GM18907 (cell line): ENCODE measurements around the gene NME4.

ENCODE experiments used
- ATAC-seq: cut with Tn5 transposase; IDR thresholded peaks from one replicate; pipeline ENCODE4 v1.9.1; 2021; ENCODE audit warnings: mild to moderate bottlenecking, moderate library complexity; ENCODE audit not compliant: unreplicated experiment

NME4 gene

DNA sequence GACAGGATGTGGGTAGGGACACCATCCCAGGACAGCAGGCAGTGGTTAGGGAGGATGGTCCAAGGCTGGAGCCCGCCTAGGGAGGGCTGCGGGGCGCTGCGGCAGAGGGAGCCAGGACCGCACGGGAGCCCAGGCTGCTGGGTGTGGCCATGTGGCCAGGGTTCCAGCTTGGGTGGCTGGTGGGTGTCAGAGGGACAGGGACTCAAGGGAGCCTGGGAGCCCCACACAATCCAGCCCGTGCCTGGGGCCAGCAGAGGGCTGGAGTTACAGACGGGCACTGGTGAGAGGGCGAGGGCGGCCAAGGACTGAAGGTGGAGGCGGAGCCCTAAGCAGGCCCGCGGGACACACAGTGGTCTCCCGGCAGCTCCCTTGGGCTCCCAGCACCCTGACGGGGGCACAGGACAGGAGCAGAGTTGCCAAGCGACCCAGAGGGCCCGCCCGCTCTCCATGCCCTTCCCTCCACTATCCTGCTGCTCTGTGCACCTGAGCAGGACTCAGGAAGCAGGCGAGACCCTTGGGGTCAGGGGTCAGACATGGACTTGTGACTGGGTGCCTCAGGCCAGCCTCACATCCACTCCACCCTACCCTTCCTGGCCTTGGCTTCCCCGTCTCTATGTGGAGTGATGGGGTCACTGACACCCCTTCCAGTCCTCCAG, 33.8 kb upstream of the NME4 start:
- no peak for ATAC-seq

- ATAC-seq: no peak
Observed at GRCh38 chr16:363766-364490, 33.1 kb upstream of the NME4 start.

GRCh38 chr16:364595-365491, 32.2 kb upstream of the NME4 start:
- ATAC-seq: no peak

DNA sequence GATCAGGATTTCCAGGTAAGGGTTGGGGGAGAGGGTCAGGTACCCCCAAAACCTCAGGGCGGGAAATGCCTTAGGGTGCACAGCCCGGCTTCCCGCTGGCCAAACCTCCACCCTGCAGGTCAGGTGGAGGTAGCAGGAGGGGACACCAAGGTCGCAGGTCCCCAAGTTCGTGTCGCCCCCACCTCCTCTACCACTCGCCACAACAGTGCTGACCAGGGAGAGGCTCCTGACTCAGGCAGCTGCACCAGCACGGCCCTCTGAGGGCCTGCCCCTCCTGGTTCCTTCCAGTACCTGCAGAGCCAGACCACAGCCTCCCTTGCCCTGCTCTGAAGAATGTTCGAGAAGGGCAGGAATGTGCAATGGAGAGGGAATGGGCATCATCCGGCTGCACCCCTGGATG, 30.5 kb upstream of the NME4 start:
- no peak for ATAC-seq

DNA sequence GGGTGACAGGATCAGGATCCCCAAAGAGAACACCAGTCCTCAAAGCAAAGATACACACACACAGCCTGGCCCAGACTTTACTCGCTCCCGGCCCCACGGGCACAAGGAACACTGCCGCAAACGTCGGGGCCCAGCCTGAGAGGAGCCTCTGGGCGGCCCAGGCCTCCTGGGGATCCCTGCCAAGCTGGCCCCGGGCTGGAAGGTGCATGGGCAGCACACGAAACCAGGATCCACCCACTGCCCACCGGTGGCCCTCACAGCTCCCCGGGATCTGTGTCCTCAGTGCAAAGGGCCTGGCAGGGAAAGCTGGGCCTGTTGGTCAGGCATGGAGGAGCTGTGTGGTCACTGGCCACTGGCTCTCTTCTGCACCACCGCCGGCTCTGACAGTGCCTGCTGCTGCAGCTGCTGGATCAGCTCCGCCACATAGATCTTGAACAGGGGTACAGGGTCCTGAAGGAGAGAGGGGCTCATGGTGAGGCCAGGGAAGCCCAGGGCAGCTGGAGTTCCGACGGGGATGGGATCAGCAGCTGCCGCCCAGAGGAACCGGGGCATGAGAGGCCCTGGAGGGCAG, 29.6 kb upstream of the NME4 start:
- no peak for ATAC-seq

DNA sequence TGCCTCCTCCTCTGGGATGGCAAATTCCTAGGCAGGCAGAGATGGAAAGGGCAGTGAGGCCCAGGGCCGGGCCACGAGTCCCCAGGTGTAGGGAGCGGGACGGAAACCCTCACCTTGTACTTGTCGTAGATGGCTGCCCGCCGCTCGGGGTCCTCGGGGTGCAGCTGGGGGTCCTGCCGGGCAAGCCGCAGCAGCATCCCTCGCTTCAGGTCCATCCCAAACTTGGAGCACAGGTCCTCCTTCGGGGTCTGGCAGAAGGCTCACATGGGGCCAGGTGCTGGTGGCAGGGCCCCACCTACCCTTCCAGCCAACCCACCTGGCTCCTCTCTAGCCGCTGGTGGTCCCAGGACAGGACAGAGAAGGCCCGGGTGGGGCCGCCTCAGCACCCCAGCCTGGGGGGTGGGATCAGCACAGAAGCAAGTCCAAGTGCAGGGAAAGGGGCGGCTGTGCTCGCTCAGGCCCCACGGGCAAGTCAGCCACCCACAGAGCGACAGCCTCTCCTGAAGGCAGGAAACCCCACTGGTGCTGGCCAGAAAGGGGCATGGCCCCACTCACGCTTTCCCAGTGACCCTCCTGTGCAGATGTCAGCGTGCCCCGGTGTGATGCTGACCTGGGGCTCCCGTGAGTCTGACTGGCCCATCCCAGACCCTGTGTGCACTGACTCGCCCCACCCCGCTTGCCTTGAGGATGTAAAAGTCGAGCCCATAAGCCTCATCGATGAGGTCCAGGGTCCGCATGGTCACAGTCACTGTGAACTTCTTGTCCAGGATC, 28.4 kb upstream of the NME4 start:
- no peak for ATAC-seq

GRCh38 chr16:369275-369865, 27.6 kb upstream of the NME4 start:
- ATAC-seq: no peak

GRCh38 chr16:369866-370436, 27.0 kb upstream of the NME4 start:
- no peak for ATAC-seq

DNA sequence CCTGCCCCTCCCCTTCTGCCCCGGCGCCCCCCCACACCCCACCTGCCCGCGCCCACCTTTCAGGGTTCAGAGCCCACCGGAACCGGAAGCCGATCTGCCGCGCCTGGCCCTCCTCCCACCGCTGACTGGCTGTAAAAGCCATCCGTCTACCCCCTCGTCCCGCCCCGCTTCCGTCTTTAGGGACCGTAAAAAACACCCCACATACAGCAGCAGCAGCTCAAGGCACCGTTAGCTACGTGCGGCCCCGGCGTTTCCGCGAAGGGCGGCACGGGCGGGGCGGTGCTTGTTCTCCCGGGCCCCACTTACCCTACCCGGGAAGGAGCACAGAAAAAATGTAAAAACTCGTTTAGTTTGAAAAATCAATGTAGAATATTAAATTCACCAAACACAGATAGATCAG, 26.6 kb upstream of the NME4 start, which contains the start of gene MRPL28:
MRPL28 (minus strand) TSS at position 96 of the 400 bp plus-strand sequence. CDS start 320 bp downstream, outside the sequence.
- peak; percentile 65 for ATAC-seq

DNA sequence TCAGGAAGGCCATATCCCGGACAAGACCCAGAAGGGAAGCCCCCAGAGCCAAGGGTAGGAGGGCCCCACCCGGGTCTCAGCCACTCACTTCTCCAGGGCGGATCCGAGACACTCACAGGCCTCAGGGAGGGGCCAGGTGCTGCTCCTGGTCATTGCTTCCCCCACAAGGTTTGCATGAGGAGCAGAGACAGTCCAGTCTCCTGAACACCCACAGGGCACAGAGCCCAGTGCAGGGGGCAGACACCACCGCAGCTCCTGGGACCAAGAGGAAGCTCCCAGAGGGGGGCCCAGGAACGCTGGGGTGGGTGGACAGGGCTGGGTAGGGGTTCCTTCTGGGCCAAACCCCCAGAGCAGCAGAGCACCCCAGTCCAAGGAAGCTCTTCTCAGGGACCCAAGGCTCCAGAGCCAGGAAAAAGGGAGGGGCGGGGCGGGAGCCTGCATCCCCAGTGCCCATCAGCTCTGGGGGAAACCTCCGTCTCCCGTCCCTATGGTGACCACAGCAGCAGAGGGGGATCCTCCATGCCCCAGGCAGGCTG, 26.0 kb upstream of the NME4 start:
- no peak for ATAC-seq

DNA sequence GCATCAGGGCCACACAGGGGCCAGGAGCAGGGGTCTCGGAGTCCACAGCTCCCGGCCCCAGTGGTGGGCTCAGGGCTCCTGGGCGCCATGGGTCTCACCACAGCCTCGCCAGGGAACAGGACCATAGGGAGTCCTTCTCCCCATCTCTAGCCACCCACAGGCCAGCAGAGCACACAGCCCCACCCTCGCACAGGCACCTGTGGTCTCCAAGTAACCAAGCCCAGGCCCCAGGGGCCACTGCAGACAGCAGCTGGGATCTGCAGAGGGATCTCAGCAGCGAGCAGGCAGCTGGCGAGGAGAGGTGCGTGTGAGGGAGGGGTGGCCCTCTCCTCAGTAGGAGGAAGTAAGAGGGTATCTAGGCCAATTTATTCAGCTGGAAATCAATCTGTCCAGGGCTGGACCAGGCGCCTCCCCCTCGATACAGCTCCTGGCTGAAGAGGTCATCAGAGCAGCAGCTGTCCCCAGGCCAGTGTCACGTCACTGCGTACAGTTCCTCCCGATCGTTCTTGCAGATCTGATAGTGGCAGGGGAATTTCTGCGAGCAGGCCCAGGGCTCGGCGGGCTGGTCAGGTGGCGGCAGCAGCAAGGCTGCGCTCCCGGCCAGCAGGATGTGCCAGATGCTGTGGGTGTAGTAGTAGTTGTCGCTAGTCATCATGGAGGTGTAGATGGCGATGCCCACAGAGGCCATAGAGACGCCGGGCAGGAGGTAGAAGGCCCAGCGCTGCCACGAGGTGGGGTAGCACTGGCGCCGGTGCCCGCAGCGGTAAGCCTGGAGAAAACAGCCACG, 25.3 kb upstream of the NME4 start:
- no peak for ATAC-seq

- no peak for ATAC-seq
Observed at GRCh38 chr16:372302-372983, 24.6 kb upstream of the NME4 start.

- ATAC-seq: no peak
Observed at GRCh38 chr16:373020-373598, 23.9 kb upstream of the NME4 start.

- no peak for ATAC-seq
Observed at GRCh38 chr16:373848-374615, 23.0 kb upstream of the NME4 start.

DNA sequence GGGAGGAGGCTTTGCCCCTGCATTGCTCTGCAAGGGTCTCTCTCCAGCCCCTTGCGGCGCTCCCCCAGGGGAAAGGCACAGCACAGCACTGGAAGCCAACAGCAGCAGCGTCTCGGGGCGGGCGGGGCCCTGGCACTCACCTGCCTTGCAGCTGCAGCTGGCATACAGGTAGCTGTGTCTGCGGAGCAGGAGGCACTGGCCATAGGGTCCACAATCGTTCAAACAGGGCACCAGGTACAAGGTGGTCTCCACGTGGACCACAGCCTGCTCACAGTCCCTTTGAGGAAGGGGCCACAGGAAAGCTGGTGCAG, 22.4 kb upstream of the NME4 start:
- no peak for ATAC-seq

DNA sequence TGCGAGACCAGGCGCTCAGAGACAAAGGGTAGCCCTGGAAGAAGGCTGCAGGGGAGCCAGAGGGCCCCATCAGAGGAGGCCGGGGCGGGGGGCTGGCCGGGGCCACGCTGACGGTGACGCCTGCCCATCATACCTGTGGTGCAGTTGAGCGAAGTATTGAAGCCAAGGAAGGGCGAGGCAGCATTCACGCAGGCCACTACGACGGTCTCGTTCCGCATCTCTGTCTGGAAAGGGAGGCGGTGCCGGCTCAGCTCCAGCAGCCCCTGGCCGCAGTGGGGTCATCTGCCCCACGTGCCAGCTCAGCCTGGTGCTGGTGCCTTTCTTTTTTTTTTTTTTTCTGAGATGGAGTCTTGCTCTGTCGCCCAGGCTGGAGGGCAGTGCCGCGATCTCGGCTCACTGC, 21.8 kb upstream of the NME4 start:
- ATAC-seq: no peak
